GM21825 (cell line): ENCODE measurements around the gene GTPBP2.
"Not testable (repeated sequence)": the region's sequence is repeated elsewhere in the genome, so short reads cannot be mapped to it uniquely, and the experiment has no call there.

Source experiments
- ATAC-seq: cut with Tn5 transposase; IDR thresholded peaks from one replicate; pipeline ENCODE4 v1.9.1; 2021; ENCODE audit warnings: mild to moderate bottlenecking, moderate library complexity; ENCODE audit not compliant: unreplicated experiment

Gene GTPBP2

GRCh38 chr6:43658161-43658560 is 29.1 kb upstream of the GTPBP2 start:
- ATAC-seq = no peak

GRCh38 chr6:43657221-43657802 is 28.2 kb upstream of the GTPBP2 start:
- no peak for ATAC-seq

- ATAC-seq = not testable (repeated sequence)
Observed at GRCh38 chr6:43652822-43653221, 23.8 kb upstream of the GTPBP2 start.

GRCh38 chr6:43648248-43648647 is 19.2 kb upstream of the GTPBP2 start:
- ATAC-seq = no peak

- ATAC-seq = no peak
Observed at GRCh38 chr6:43647613-43648012, 18.5 kb upstream of the GTPBP2 start.

- no peak for ATAC-seq
Observed at GRCh38 chr6:43645613-43645964, 16.5 kb upstream of the GTPBP2 start.

GRCh38 chr6:43644940-43645612 is 16.0 kb upstream of the GTPBP2 start, which contains the start of gene RSPH9:
Gene RSPH9 (plus strand): TSS chr6:43645036. CDS start chr6:43645099, 63 bp downstream.
- ATAC-seq = peak; percentile 54

GRCh38 chr6:43639984-43640800 is 11.1 kb upstream of the GTPBP2 start:
- no peak for ATAC-seq

GRCh38 chr6:43636308-43636659 is 7.2 kb upstream of the GTPBP2 start:
- ATAC-seq = no peak

GRCh38 chr6:43635387-43636307 is 6.6 kb upstream of the GTPBP2 start, which contains the start of gene MAD2L1BP:
Gene MAD2L1BP (plus strand): TSS chr6:43635840. CDS start chr6:43635876, 36 bp downstream.
- ATAC-seq = peak; percentile 64

- ATAC-seq = no peak
Observed at GRCh38 chr6:43634702-43635303, 5.7 kb upstream of the GTPBP2 start.

GRCh38 chr6:43633002-43633401 is 3.9 kb upstream of the GTPBP2 start:
- not testable (repeated sequence) for ATAC-seq

- ATAC-seq = no peak
Observed at GRCh38 chr6:43630980-43631619, 2.0 kb upstream of the GTPBP2 start.

- peak; percentile 64 for ATAC-seq
Observed at GRCh38 chr6:43629505-43630300, 639 bp upstream of the GTPBP2 start.

- ATAC-seq = peak; percentile 10
Observed at GRCh38 chr6:43628393-43629103, 516 bp downstream of the GTPBP2 start.

- ATAC-seq = no peak
Observed at GRCh38 chr6:43627008-43627825, 1.8 kb downstream of the GTPBP2 start.

GRCh38 chr6:43625393-43625992 is 3.6 kb downstream of the GTPBP2 start:
- ATAC-seq = no peak
